ENCODE results near the gene PCDH10.

PCDH10 gene

GRCh38 chr4:133129237-133129636 lies 19.9 kb upstream of the PCDH10 start:
- no peak for DNase-seq (ENCODE audit: low read depth)
- TF ChIP-seq CTCF (IDR thresholded peaks at IDR 0.05; ENCODE audit: low read depth, low read length, missing control alignments), result no peak
- H3K4me3 ChIP-seq (ENCODE audit: low read depth, low read length), result no peak overlapping the region

- TF ChIP-seq CTCF (IDR thresholded peaks at IDR 0.05; ENCODE audit: low read depth, low read length, missing control alignments), result no peak
- H3K4me3 ChIP-seq (ENCODE audit: low read depth, low read length), result no peak overlapping the region
- no peak for DNase-seq (ENCODE audit: low read depth)
These were observed 18.9 kb upstream of the PCDH10 start for GRCh38 chr4:133130171-133130570.

GRCh38 chr4:133131829-133132460 lies 17.1 kb upstream of the PCDH10 start:
- H3K4me3 ChIP-seq (ENCODE audit: low read depth, low read length), result no peak overlapping the region
- DNase-seq (ENCODE audit: low read depth), result no peak
- TF ChIP-seq CTCF (IDR thresholded peaks at IDR 0.05; ENCODE audit: low read depth, low read length, missing control alignments), result no peak

- no peak for DNase-seq (ENCODE audit: low read depth)
- no peak for TF ChIP-seq CTCF (IDR thresholded peaks at IDR 0.05; ENCODE audit: low read depth, low read length, missing control alignments)
- no peak overlapping the region for H3K4me3 ChIP-seq (ENCODE audit: low read depth, low read length)
These were observed 12.3 kb upstream of the PCDH10 start for GRCh38 chr4:133136833-133137232.

- no peak for TF ChIP-seq CTCF (IDR thresholded peaks at IDR 0.05; ENCODE audit: low read depth, low read length, missing control alignments)
- H3K4me3 ChIP-seq (ENCODE audit: low read depth, low read length), result no peak overlapping the region
- no peak for DNase-seq (ENCODE audit: low read depth)
These were observed 11.5 kb upstream of the PCDH10 start for GRCh38 chr4:133137571-133137970.

GRCh38 chr4:133143775-133144430 lies 5.2 kb upstream of the PCDH10 start:
- no peak for DNase-seq (ENCODE audit: low read depth)
- no peak overlapping the region for H3K4me3 ChIP-seq (ENCODE audit: low read depth, low read length)
- no peak for TF ChIP-seq CTCF (IDR thresholded peaks at IDR 0.05; ENCODE audit: low read depth, low read length, missing control alignments)

- DNase-seq (ENCODE audit: low read depth), result no peak
- no peak for TF ChIP-seq CTCF (IDR thresholded peaks at IDR 0.05; ENCODE audit: low read depth, low read length, missing control alignments)
- no peak overlapping the region for H3K4me3 ChIP-seq (ENCODE audit: low read depth, low read length)
These were observed 3.9 kb upstream of the PCDH10 start for GRCh38 chr4:133145241-133145640.
